GM21360 (cell line): ENCODE measurements around the gene GDF10.

ENCODE experiments used
- ATAC-seq: cut with Tn5 transposase; IDR thresholded peaks from one replicate; pipeline ENCODE4 v1.9.1; 2021; ENCODE audit warnings: mild to moderate bottlenecking, moderate library complexity; ENCODE audit not compliant: unreplicated experiment

The GDF10 gene

GRCh38 chr10:47350671-47351640 lies 51.0 kb downstream of the GDF10 start:
- no peak for ATAC-seq

- ATAC-seq, result no peak
Observed at GRCh38 chr10:47351899-47352815, 52.2 kb downstream of the GDF10 start.

- no peak for ATAC-seq
Observed at GRCh38 chr10:47353351-47353750, 53.4 kb downstream of the GDF10 start.

GRCh38 chr10:47354165-47354564 lies 54.2 kb downstream of the GDF10 start:
- ATAC-seq, result no peak

GRCh38 chr10:47354900-47355299 lies 54.9 kb downstream of the GDF10 start:
- ATAC-seq, result no peak

- ATAC-seq, result no peak
Observed at GRCh38 chr10:47356708-47357107, 56.7 kb downstream of the GDF10 start.

GRCh38 chr10:47357131-47357582 lies 57.2 kb downstream of the GDF10 start:
- ATAC-seq, result no peak

GRCh38 chr10:47357911-47358310 lies 57.9 kb downstream of the GDF10 start:
- no peak for ATAC-seq

GRCh38 chr10:47358457-47358856 lies 58.5 kb downstream of the GDF10 start:
- no peak for ATAC-seq

- no peak for ATAC-seq
Observed at GRCh38 chr10:47359101-47359500, 59.1 kb downstream of the GDF10 start.

- ATAC-seq, result no peak
Observed at GRCh38 chr10:47359626-47360418, 59.8 kb downstream of the GDF10 start.

GRCh38 chr10:47360419-47361040 lies 60.5 kb downstream of the GDF10 start:
- no peak for ATAC-seq

- ATAC-seq, result no peak
Observed at GRCh38 chr10:47361293-47361692, 61.3 kb downstream of the GDF10 start.

GRCh38 chr10:47362199-47362598 lies 62.2 kb downstream of the GDF10 start:
- ATAC-seq, result no peak
